GM18870 (cell line): Measurements from ENCODE around the gene CD34.

Experiments
- ATAC-seq: cut with Tn5 transposase; IDR thresholded peaks from one replicate; pipeline ENCODE4 v1.9.1; 2021; ENCODE audit warnings: moderate library complexity; ENCODE audit not compliant: unreplicated experiment

The CD34 gene

GRCh38 chr1:207910591-207911354 is at the start of gene CD34:
Gene CD34, minus strand, starts transcription at chr1:207911125. Its CDS starts 45 bp downstream, at chr1:207911080.
- no peak for ATAC-seq

- ATAC-seq = no peak
These were observed 49.4 kb upstream of the CD34 start for GRCh38 chr1:207960346-207960745.

- no peak for ATAC-seq
These were observed 49.0 kb upstream of the CD34 start for GRCh38 chr1:207959910-207960309.

GRCh38 chr1:207959141-207959825 is 48.4 kb upstream of the CD34 start:
- no peak for ATAC-seq

GRCh38 chr1:207958376-207959139 is 47.6 kb upstream of the CD34 start:
- no peak for ATAC-seq

GRCh38 chr1:207956986-207957385 is 46.1 kb upstream of the CD34 start:
- no peak for ATAC-seq

- ATAC-seq = no peak
These were observed 43.2 kb upstream of the CD34 start for GRCh38 chr1:207954104-207954503.

GRCh38 chr1:207952617-207953542 is 42.0 kb upstream of the CD34 start:
- no peak for ATAC-seq

GRCh38 chr1:207951652-207952051 is 40.7 kb upstream of the CD34 start:
- no peak for ATAC-seq

- no peak for ATAC-seq
These were observed 39.8 kb upstream of the CD34 start for GRCh38 chr1:207950750-207951149.

GRCh38 chr1:207949571-207950195 is 38.8 kb upstream of the CD34 start:
- no peak for ATAC-seq

- no peak for ATAC-seq
These were observed 37.8 kb upstream of the CD34 start for GRCh38 chr1:207948536-207949250.

- no peak for ATAC-seq
These were observed 35.8 kb upstream of the CD34 start for GRCh38 chr1:207946756-207947155.

- ATAC-seq = no peak
These were observed 33.6 kb upstream of the CD34 start for GRCh38 chr1:207944571-207944970.

GRCh38 chr1:207942337-207942741 is 31.4 kb upstream of the CD34 start:
- ATAC-seq = peak; percentile 52

- ATAC-seq = no peak
These were observed 30.7 kb upstream of the CD34 start for GRCh38 chr1:207941665-207942064.

GRCh38 chr1:207938016-207938415 is 27.1 kb upstream of the CD34 start:
- ATAC-seq = no peak

- no peak for ATAC-seq
These were observed 26.3 kb upstream of the CD34 start for GRCh38 chr1:207937204-207937603.

GRCh38 chr1:207935166-207935583 is 24.2 kb upstream of the CD34 start:
- ATAC-seq = peak; percentile 95
